AG09309 (cell line): ENCODE results near the gene PNMA6F.
"Not testable (repeated sequence)": the region's sequence is repeated elsewhere in the genome, so short reads cannot be mapped to it uniquely, and the experiment has no call there.

ENCODE experiments used
- DNase-seq: peaks from one replicate; pipeline ENCODE4 v3.0.0-alpha.2; 2010; ENCODE audit warnings: low read depth
- H3K4me3 ChIP-seq: 2 replicates; pipeline ENCODE4 v1.5.1; 2011; ENCODE audit warnings: mild to moderate bottlenecking, low read depth, low read length, moderate library complexity; ENCODE audit not compliant: control insufficient read depth

PNMA6F gene

DNA sequence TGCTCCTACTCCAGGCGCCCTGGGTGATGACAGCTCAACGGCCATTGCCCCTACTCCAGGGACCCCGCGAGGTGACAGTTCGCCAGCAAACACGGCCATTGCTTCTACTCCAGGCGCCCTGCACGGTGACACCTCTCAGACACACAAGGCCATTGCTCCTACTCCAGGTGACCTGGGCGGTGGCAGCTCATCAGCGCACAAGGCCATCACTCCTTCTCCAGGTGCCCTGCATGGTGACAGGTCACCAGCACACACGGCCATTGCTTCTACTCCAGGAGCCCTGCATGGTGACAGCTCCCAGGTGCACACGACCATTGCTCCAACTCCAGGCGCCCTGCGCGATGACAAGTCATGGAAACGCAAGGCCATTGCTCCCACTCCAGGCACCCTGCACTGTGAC lies 46.1 kb downstream of the PNMA6F start:
- H3K4me3 ChIP-seq, DNase-seq: not testable (repeated sequence)

DNA sequence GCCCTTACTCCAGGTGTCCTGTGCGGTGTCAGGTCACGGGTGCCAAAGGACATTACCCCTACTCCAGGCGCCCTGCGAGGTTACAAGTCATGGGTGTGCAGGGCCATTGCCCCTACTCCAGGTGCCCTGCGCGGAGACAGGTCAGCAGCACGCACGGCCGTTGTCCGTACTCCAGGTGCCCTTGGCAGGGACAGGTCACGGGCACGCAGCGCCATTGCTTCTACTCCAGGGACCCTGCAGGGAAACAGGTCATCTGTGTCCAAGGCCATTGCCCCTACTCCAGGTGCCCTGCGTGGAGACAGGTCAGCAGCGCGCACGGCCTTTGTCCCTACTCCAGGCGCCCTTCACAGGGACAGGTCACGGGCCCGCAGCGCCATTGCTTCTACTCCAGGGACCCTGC lies 49.0 kb downstream of the PNMA6F start:
- not testable (repeated sequence) for DNase-seq, H3K4me3 ChIP-seq

DNA sequence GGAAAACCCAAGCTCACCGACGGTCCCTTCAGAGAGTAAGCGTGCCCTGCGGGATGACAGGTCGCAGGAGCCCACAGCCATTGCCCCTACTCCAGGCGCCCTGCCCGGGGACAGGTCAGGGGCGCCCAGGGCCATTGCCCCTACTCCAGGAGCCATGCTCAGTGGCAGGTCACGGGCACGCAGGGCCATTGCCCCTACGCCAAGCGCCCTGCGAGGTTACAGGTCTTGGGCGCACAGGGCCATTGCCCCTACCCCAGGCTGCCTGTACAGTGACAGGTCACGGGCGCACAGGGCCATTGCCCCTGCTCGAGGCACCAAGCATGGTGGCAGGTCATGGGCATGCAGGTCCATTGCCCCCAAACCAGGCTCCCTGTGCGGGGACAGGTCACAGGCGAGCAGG lies 49.5 kb downstream of the PNMA6F start:
- not testable (repeated sequence) for H3K4me3 ChIP-seq, DNase-seq
